GM21367 (cell line): ENCODE data around the gene SERPINB8.
A peak's percentile ranks its signal among the peaks of the same experiment; 100 is the strongest.

Source experiments
- ATAC-seq: cut with Tn5 transposase; IDR thresholded peaks from one replicate; pipeline ENCODE4 v1.9.1; 2021; ENCODE audit not compliant: unreplicated experiment

The SERPINB8 gene

GRCh38 chr18:64002581-64002980 lies 32.7 kb downstream of the SERPINB8 start:
- ATAC-seq, result no peak

- ATAC-seq, result no peak
These were observed 39.4 kb downstream of the SERPINB8 start for GRCh38 chr18:64009305-64009704.

GRCh38 chr18:64011513-64011912 lies 41.6 kb downstream of the SERPINB8 start:
- ATAC-seq, result no peak

GRCh38 chr18:64017870-64018269 lies 48.0 kb downstream of the SERPINB8 start:
- no peak for ATAC-seq

- ATAC-seq, result no peak
These were observed 50.3 kb downstream of the SERPINB8 start for GRCh38 chr18:64019922-64020756.

- ATAC-seq, result no peak
These were observed 56.5 kb downstream of the SERPINB8 start for GRCh38 chr18:64026350-64026749.

- ATAC-seq, result peak; percentile 69
These were observed 58.2 kb downstream of the SERPINB8 start for GRCh38 chr18:64027931-64028695.

- ATAC-seq, result no peak
These were observed 59.2 kb downstream of the SERPINB8 start for GRCh38 chr18:64029096-64029495.

- no peak for ATAC-seq
These were observed 61.5 kb downstream of the SERPINB8 start for GRCh38 chr18:64031411-64031810.

- ATAC-seq, result no peak
These were observed 62.4 kb downstream of the SERPINB8 start for GRCh38 chr18:64032312-64032711.

- peak; percentile 76 for ATAC-seq
These were observed 68.0 kb downstream of the SERPINB8 start for GRCh38 chr18:64037812-64038414.
